Nucleus accumbens (tissue), 56 donors: ENCODE data around the gene LRP6.
A peak's percentile ranks its signal among the peaks of the same experiment; 100 is the strongest.
"Not testable (repeated sequence)": the region's sequence is repeated elsewhere in the genome, so short reads cannot be mapped to it uniquely, and the experiment has no call there.

Experiments
- DNase-seq, 56 donors: peaks; one replicate each; lab custom pipeline; 2025; lab: John Stamatoyannopoulos, UW

The LRP6 gene

GRCh38 chr12:12266873-12267741 is at the start of gene LRP6:
LRP6 (minus strand) TSS chr12:12267044; CDS start chr12:12266735, 309 bp downstream.
- DNase-seq: peak in 55 of 56 donors; percentile 37 to 98 (median 90)

DNA sequence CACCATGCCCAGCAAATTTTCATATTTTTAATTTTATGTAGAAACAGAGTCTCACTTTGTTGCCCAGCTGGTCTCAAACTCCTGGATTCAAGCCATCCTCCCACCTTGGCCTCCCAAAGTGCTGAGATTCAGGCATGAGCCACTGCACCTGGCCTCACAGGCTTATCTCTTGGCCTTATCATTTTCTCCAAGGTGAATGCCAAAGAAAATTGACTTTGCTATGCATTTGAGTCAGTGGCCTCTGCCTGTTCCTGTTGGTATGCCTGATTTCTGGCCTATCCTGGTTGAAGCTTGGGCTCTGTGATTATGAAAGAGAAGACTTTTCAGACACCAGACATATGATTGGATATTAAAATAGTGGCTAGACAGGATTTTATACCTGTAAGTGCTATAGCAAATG is 49.0 kb upstream of the LRP6 start:
- no peak for DNase-seq

GRCh38 chr12:12310695-12311094 is 43.9 kb upstream of the LRP6 start:
- not testable (repeated sequence) for DNase-seq

GRCh38 chr12:12305568-12306300 is 38.9 kb upstream of the LRP6 start:
- DNase-seq: no peak

GRCh38 chr12:12302976-12303375 is 36.1 kb upstream of the LRP6 start:
- DNase-seq: no peak

DNA sequence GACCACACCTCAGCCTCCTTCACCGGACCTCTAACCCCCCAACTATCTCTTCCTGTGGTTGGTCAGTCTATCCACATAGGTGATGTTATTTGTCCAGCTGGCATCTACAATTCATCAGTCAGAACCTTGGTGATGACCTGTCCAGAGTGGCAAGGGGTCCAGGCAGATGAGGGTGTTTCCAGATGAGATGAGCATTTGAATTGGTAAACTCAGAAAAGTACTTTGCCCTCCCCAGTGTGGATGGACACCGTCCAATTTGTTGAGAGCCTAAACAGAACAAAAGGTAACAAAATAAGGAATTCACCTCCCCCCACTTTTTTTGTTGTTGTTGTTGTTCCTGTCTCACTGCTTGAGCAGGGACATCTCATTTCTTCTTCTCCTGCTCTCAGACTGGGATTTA is 34.3 kb upstream of the LRP6 start:
- DNase-seq: no peak

GRCh38 chr12:12297201-12297830 is 30.5 kb upstream of the LRP6 start:
- DNase-seq: no peak

- DNase-seq: peak in 8 of 56 donors; percentile 2 to 19 (median 4)
These were observed 27.6 kb upstream of the LRP6 start for GRCh38 chr12:12294215-12295005.

DNA sequence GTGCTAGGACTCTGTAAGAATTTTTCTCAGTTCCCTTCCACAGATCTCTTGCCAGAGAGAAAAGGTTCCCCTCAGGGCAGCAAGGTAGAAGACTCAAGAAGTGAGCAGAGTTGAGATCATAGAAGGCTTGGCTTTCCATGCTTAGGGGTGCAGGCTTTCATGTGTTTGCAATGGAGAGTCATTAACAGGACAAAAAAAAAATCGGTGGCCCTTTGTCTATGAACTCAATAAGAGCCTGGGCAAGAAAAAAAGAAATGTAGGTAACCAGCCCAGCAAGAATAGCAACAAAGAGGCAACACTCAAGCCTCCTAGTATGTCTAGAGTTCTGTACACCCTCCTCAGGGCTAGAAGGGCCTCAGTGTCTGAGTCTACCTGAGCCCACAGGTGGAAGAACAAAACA is 23.4 kb upstream of the LRP6 start:
- DNase-seq: no peak

GRCh38 chr12:12286441-12286840 is 19.6 kb upstream of the LRP6 start:
- no peak for DNase-seq

DNA sequence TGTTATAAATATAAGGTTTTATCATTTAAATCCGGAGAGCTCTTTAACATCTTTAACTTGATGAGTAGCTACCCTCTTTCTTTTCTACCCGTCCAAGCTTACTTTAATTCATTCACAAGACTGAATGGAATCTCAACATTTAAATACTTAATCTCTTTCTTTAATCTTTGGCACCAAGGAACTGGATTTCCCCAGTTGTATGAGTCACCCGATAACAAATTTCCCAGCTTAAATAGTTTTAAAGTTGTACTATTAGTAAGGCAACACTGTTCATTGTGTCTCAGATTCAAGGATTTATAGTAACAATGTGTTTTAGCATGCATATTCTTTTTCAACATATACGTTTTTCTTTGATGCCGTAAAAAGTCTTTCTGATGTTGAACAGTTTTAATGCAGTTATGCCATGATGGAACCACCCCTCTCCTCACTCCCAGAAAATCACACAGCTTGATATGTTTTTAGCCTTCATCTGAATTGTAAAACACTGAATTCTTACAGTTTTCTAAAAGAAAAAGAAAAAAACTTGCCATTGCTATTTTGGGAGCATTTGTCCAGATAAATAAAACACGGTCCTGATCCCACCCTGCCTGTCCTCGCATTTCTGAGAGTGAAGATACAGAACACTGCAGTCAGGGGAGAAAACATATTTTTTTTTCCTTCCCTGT is 16.0 kb upstream of the LRP6 start:
- DNase-seq: no peak

- DNase-seq: no peak
These were observed 15.4 kb upstream of the LRP6 start for GRCh38 chr12:12282202-12282601.

DNA sequence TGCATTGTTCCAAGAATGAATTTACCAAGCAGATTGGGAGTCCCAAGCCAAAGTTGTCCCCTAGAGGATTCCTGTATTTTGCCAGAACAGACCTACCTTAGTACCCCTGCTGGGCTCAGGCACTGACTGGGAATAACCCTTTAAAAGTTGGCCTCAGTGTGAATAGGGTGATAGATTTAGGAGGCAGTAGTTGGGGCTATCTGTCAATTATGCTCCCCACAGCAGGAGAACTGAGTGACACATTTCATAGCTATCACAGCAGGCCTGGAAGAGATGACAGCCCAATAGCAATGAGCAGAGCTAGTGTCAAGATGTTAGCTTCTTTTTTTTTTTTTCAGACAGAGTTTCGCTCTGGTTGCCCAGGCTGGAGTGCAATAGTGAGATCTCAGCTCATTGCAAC is 14.3 kb upstream of the LRP6 start:
- DNase-seq: no peak

DNA sequence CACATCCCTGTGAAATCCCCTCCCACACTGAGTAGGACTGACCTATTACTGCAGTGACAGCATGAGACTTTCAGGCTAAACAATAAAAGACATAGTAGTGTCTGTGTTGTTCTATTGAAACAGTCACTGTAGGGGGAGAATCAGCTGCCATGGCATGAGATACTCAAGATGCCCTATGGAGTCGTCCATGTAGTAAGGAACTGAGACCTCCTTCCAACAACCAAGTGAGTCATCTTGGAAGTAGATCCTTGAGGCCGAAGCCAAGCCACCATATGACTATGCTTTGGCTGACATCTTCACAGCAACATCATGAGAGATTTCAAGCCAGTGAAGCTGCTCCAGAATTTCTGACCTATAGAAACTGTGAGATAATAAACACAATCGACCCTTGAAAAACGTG is 12.1 kb upstream of the LRP6 start:
- DNase-seq: no peak

DNA sequence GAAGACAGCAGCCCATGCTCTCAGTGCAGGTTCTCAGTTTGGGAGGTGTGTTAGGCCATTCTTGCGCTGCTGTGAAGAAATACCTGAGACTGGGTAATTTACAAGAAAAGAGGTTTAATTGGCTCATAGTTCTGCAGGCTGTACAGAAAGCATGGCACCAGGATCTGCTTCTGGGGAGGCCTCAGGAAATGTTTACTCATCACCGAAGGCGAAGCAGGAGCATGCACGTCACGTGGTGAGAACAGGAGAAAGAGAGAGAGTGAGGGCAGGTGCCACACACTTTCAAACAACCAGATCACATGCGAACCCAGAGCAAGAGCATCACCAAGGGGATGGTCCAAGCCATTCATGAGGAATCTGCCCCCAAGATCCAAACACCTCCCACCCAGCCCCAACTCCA is 9.0 kb upstream of the LRP6 start:
- no peak for DNase-seq

- DNase-seq: no peak
These were observed 6.6 kb upstream of the LRP6 start for GRCh38 chr12:12273291-12273957.

GRCh38 chr12:12272869-12273268 is 6.0 kb upstream of the LRP6 start:
- no peak for DNase-seq

GRCh38 chr12:12270226-12270625 is 3.4 kb upstream of the LRP6 start:
- no peak for DNase-seq

DNA sequence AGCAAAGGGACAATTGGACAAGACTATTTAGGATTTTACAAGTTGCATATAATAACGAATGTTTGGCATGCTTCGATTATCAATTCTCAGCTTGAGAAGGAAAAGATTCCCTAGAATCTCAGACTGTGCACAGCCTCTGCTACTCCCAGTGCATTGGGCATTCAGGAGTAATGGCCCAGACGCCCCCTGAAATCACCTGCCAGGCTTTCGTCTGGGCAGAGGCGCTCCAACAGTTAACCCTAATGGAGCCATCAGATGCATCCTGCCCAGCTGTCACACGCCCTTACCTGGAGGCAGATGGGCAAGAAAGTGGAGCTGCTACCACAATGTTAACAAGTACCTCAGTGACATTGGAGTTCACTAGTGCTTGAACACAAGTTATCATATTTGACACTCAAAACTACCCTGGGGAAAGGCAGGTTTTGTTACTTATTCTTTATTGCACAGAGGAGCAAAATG is 927 bp upstream of the LRP6 start:
- peak in 2 of 56 donors; percentile 2 to 6 for DNase-seq
